NB4 (cell line): ENCODE results near the gene FBXO24.

ENCODE experiments used
- CTCF ChIP-seq: IDR thresholded peaks from one replicate; pipeline ENCODE4 v1.5.1; 2012; ENCODE audit warnings: low read depth, low read length
- MAX ChIP-seq: IDR thresholded peaks from 2 replicates; pipeline ENCODE4 v1.6.1; 2011; ENCODE audit warnings: low read depth, low read length
- POLR2A ChIP-seq: IDR thresholded peaks from 2 replicates; pipeline ENCODE4 v1.6.1; 2011; ENCODE audit warnings: mild to moderate bottlenecking; ENCODE audit not compliant: insufficient read length; ENCODE audit errors: extremely low read depth

GRCh38 chr7:100588438-100588837, 2.3 kb downstream of the FBXO24 start:
- TF ChIP-seq CTCF = peak; percentile 63
- no peak for TF ChIP-seq POLR2A
- TF ChIP-seq MAX = no peak
